ENCODE measurements around the gene SLC35G3. TPM values are rescaled to one million over a fixed set of nuclear protein-coding genes. Genes with fewer than 3 reads are reported as not detected.

Gene SLC35G3
- total RNA-seq, 1 experiment from 2014 or later = not detected

- ATAC-seq = no peak
- H3K4me1 ChIP-seq (ENCODE audit: insufficient read depth, low read length) = 0 out of 2 replicates have a peak, but pooled peaks cover 4% of the 10 kb centered on the region
- no peaks in the 10 kb centered on the region for H3K9me3 ChIP-seq (ENCODE audit: low read length)
- BruUV-seq (replicated peaks) = no TSS peak
- no peaks in the 10 kb centered on the region for H3K79me2 ChIP-seq (ENCODE audit: low read length)
- no peak overlapping the region for H3K27ac ChIP-seq (ENCODE audit: low read length)
- no peaks in the 10 kb centered on the region for H3K36me3 ChIP-seq (ENCODE audit: low read depth, low read length)
- H3K9me2 ChIP-seq (replicated peaks; ENCODE audit: low read length) = no peaks in the 10 kb centered on the region
- no peak overlapping the region for H3K4me2 ChIP-seq (ENCODE audit: low read length)
- no peak overlapping the region for H3K9ac ChIP-seq (ENCODE audit: low read length)
- H2AFZ ChIP-seq (ENCODE audit: low read length) = no peak overlapping the region
- no peak overlapping the region for H3K4me3 ChIP-seq (ENCODE audit: low read length)
- intact Hi-C loops (cut with micrococcal nuclease) = no loop called here
- no peaks in the 10 kb centered on the region for H4K20me1 ChIP-seq (ENCODE audit: low read length)
- TF ChIP-seq EZH2 (IDR thresholded peaks at IDR 0.05; ENCODE audit: low read length, unreplicated experiment) = no peak
- no peak for TF ChIP-seq EZH2phosphoT487 (IDR thresholded peaks at IDR 0.05; ENCODE audit: borderline replicate concordance, low read length)
- TF ChIP-seq CTCF (conservative IDR thresholded peaks at IDR 0.05; ENCODE audit: low read depth, low read length) = no peak
- no peak for DNase-seq
- H3K27me3 ChIP-seq (ENCODE audit: low read length) = 0 out of 2 replicates have a peak, but pooled peaks cover 5% of the 10 kb centered on the region
- POLR2A ChIA-PET (ENCODE audit: unreplicated experiment) = no interaction called here
- CTCF ChIA-PET = no interaction called here
- H3F3A ChIP-seq (ENCODE audit: low read length, unreplicated experiment) = no peaks in the 10 kb centered on the region
Observed at GRCh38 chr17:35155246-35155645, 38.9 kb downstream of the SLC35G3 start.

GRCh38 chr17:35154196-35155165 is 39.7 kb downstream of the SLC35G3 start:
- DNase-seq (no peak), ATAC-seq (no peak)
- Histone ChIP-seq H3F3A (ENCODE audit: low read length, unreplicated experiment) (no peaks in the 10 kb centered on the region), H3K9me3 (ENCODE audit: low read length) (no peaks in the 10 kb centered on the region), H3K9ac (ENCODE audit: low read length) (no peak overlapping the region), H3K27me3 (ENCODE audit: low read length) (0 out of 2 replicates have a peak, but pooled peaks cover 5% of the 10 kb centered on the region), H4K20me1 (ENCODE audit: low read length) (no peaks in the 10 kb centered on the region), H3K9me2 (replicated peaks; ENCODE audit: low read length) (no peaks in the 10 kb centered on the region), H3K4me1 (ENCODE audit: insufficient read depth, low read length) (0 out of 2 replicates have a peak, but pooled peaks cover 4% of the 10 kb centered on the region), H3K27ac (ENCODE audit: low read length) (no peak overlapping the region), H3K79me2 (ENCODE audit: low read length) (no peaks in the 10 kb centered on the region), H3K4me2 (ENCODE audit: low read length) (no peak overlapping the region), H2AFZ (ENCODE audit: low read length) (no peak overlapping the region), H3K36me3 (ENCODE audit: low read depth, low read length) (no peaks in the 10 kb centered on the region), H3K4me3 (ENCODE audit: low read length) (no peak overlapping the region)
- BruUV-seq (replicated peaks) = no TSS peak
- ChIA-PET CTCF (no interaction called here), POLR2A (ENCODE audit: unreplicated experiment) (no interaction called here)
- intact Hi-C loops (cut with micrococcal nuclease) = no loop called here
- TF ChIP-seq EZH2 (IDR thresholded peaks at IDR 0.05; ENCODE audit: low read length, unreplicated experiment) (no peak), EZH2phosphoT487 (IDR thresholded peaks at IDR 0.05; ENCODE audit: borderline replicate concordance, low read length) (no peak), CTCF (conservative IDR thresholded peaks at IDR 0.05; ENCODE audit: low read depth, low read length) (no peak)
